HG02852 (cell line): Measurements from ENCODE around the gene ZNF334.

Source experiments
- ATAC-seq: cut with Tn5 transposase; IDR thresholded peaks from one replicate; pipeline ENCODE4 v1.9.1; 2021; ENCODE audit warnings: mild to moderate bottlenecking, moderate library complexity; ENCODE audit not compliant: unreplicated experiment

Gene ZNF334

GRCh38 chr20:46488451-46488850, 24.9 kb downstream of the ZNF334 start:
- ATAC-seq: no peak

- ATAC-seq: no peak
Measured at GRCh38 chr20:46487628-46488027, 25.7 kb downstream of the ZNF334 start.

GRCh38 chr20:46485431-46485830, 27.9 kb downstream of the ZNF334 start:
- ATAC-seq: no peak

GRCh38 chr20:46484954-46485353, 28.4 kb downstream of the ZNF334 start:
- ATAC-seq: no peak

- ATAC-seq: no peak
Measured at GRCh38 chr20:46483879-46484278, 29.5 kb downstream of the ZNF334 start.

- ATAC-seq: no peak
Measured at GRCh38 chr20:46482864-46483263, 30.5 kb downstream of the ZNF334 start.

GRCh38 chr20:46477640-46478039, 35.7 kb downstream of the ZNF334 start:
- no peak for ATAC-seq

- ATAC-seq: no peak
Measured at GRCh38 chr20:46477225-46477624, 36.1 kb downstream of the ZNF334 start.

- no peak for ATAC-seq
Measured at GRCh38 chr20:46468508-46468907, 44.9 kb downstream of the ZNF334 start.

- no peak for ATAC-seq
Measured at GRCh38 chr20:46464451-46464850, 48.9 kb downstream of the ZNF334 start.

- ATAC-seq: no peak
Measured at GRCh38 chr20:46463852-46464251, 49.5 kb downstream of the ZNF334 start.

- ATAC-seq: no peak
Measured at GRCh38 chr20:46461808-46462207, 51.6 kb downstream of the ZNF334 start.

- no peak for ATAC-seq
Measured at GRCh38 chr20:46458866-46459750, 54.3 kb downstream of the ZNF334 start.

- no peak for ATAC-seq
Measured at GRCh38 chr20:46456255-46457028, 56.9 kb downstream of the ZNF334 start.

- ATAC-seq: no peak
Measured at GRCh38 chr20:46455729-46456128, 57.6 kb downstream of the ZNF334 start.
